SHP77 treated with DMSO at 0.1 percent for 48 hours (cell line): ENCODE results near the gene KAZN.

Experiments used
- DNase-seq: peaks from one replicate; lab custom pipeline; 2025; lab: John Stamatoyannopoulos, UW

KAZN gene

GRCh38 chr1:14794136-14794768 is 195.8 kb downstream of the KAZN start:
- DNase-seq, result no peak

DNA sequence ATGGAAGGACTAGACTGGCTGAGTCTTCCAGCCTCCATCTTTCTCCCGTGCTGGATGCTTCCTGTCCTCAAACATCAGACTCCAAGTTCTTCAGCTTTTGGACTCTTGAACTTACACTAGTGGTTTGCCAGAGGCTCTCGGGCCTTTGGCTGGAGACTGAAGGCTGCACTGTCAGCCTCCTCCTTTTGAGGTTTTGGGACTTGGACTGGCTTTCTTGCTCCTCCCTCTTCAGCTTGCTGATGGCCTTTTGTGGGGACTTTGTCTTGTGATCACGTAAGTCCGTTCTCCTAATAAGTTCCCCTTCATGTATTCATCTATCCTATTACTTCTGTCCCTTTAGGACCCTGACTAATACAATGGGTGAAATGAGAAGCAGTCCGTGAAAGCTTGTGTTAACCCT is 196.4 kb downstream of the KAZN start:
- no peak for DNase-seq

GRCh38 chr1:14795589-14795988 is 197.1 kb downstream of the KAZN start:
- no peak for DNase-seq

- DNase-seq, result no peak
Measured at GRCh38 chr1:14800014-14800413, 201.5 kb downstream of the KAZN start.

GRCh38 chr1:14800500-14801076 is 202.1 kb downstream of the KAZN start:
- DNase-seq, result no peak

- no peak for DNase-seq
Measured at GRCh38 chr1:14803002-14803789, 204.7 kb downstream of the KAZN start.

- no peak for DNase-seq
Measured at GRCh38 chr1:14804626-14805025, 206.1 kb downstream of the KAZN start.

DNA sequence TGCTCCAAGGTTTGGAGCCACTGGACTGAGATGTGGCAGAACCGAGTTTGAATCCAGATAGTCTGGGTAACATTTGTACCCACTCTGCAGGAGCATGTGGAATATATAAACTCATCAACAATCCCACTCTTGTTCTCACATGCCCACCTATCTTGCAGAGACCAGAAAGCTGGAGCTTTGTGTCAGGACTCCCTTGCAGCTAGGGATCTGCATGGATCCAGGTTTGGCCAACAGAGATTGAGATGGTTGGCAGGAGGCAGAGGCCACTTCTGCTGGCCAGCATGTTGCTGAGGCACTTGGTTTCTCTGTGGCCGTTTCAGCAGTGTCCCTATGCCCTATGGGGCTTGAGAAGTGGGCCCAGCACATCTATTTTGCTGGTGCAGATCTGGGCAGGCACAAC is 208.3 kb downstream of the KAZN start:
- no peak for DNase-seq

DNA sequence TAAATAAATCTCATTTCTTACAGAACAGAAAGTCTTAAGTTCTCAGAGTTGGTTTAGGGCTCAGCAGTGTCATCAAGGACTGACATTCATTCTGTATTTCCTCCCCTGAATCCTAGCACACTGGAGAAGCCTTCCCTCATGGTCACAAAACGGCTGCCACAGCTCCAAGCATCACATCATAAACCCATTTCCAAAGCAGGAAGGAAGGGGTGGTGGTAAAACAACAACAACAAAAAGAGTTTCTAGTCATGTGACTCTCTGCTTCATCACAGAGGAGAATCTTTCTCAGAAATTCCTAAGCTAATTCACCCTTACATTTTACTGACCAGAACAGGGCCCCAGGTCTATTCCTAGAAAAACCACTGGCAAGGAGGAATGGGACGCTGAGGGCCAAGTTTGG is 210.3 kb downstream of the KAZN start:
- DNase-seq, result no peak

DNA sequence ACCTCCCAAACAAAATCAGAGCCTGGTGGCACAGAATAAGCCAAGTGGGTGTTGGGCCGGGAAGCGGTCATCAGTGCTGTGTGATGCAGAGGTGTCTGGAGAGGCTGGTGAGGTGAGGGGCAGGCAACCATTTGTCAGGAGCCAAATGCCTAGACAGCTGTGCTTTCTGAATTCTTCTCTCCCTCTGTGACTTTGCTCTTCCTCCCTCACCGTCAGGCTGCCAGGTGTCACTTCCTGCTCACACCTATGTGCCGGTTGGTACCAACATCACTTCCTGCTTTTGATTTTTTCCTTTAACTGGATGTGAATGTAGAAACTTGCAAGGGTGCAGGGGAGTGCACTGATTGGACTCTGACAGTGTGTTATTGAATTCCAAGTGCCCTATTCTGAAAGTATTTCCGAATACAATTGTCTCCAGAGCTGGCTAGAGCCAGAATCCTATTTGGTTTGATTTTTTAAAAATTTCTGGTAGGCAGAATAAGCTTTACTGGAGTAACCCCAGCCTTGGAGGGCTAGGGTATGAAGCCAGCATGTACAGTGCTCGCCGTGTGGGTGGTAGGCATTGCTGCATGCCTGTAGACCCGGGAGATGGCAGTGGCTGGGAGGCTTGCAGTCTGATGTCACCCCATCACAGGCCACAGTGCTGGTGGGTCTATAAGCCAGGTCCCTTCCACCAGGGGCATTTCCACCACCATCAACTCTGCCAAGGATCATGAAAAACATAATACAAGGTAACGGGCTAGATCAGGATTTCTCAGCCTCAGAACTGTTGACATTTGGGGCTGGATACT is 210.9 kb downstream of the KAZN start:
- DNase-seq, result no peak

DNA sequence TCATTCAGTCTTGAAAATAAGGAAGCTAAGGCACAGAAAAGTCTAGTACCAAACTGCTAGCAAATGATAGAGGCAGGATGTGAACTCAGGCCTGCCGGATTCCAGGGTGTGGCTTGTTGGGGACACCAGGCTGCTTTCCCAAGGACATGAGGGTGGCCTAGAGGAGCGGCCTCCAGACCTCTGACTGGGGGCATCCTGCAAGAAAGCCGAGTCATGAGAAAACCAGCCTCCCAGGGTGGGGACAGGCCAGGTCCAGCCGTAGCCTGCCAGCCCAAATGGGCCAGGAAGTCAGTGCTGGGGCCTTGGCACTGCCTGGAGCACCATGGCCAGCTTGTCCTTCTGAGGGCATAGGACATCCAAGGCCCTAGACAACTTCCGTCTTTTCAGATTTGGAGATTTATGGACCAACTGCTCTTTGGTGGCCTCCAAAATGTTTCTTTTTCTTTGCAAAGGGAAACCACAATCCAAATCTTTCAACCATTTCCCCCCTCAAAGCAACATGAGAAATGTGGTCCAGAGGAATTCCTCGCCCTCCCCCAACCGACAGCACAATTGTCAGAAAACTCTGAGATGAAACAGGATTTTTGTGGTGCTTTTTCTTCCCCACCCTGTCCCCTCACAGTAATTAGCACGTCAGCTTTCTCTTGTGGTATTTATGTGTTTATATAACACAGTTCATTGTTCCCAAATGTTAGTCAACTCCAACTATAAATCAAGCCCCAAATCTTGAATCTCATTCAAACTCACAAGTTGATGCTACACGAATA is 212.3 kb downstream of the KAZN start:
- DNase-seq, result no peak

GRCh38 chr1:14811573-14811972 is 213.1 kb downstream of the KAZN start:
- DNase-seq, result no peak

DNA sequence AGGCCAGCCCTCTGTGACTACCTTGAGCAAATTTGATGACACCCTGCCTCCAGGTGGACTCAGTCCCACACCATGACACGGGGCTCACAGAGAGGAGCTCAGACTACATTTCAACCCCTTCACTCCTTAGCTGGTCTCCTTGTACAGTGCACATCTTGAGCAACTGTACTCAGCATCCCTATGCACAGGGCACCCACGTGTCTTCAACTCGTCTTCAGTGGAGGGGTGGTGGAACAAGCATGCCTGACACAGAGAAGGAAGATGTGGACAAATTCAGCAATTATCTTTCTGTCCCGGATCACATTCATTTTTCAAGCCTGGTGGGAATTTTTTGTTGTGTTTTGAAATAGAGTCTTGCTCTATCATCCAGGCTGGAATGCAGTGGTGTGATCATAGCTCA is 213.7 kb downstream of the KAZN start:
- no peak for DNase-seq

GRCh38 chr1:14815175-14815877 is 216.8 kb downstream of the KAZN start:
- DNase-seq, result no peak

- DNase-seq, result no peak
Measured at GRCh38 chr1:14817223-14818170, 219.0 kb downstream of the KAZN start.

DNA sequence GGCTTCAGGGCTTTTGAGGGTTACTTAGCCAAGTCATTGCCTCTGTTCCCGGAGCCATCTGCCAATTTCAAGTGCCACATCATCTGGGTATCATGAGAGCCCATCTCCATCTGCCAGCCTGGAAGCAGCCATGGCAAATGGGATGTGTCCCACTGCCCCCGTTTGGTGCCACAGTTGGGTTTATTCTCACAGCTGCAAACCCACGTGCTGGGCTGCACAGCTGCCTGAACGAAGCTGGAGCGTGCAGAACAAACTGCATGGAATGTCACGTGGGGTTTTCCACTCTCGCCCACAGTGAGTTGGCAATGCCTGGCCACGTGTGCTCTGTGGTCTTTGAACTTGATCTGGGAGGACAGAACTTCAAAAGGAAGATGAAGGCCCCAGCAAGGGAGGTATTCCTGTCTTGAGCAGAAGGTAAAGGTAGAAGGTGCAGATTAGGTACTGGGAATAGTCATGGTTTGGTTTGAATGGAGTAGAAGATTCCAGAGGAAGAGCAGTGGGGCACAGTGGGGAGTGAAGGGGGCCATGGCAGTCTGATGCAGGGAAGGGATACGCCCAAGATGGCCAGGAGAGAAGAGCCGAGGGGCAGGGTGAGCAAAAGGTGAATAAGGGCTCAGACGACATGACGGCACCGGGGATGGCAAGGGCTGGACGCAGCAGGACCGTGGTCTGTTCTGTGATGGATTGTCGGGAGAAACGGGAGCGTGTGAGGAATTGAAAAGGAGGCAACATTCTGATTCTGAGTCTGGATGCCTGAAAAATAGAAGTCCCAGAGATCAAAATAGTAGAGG is 222.0 kb downstream of the KAZN start:
- no peak for DNase-seq

DNA sequence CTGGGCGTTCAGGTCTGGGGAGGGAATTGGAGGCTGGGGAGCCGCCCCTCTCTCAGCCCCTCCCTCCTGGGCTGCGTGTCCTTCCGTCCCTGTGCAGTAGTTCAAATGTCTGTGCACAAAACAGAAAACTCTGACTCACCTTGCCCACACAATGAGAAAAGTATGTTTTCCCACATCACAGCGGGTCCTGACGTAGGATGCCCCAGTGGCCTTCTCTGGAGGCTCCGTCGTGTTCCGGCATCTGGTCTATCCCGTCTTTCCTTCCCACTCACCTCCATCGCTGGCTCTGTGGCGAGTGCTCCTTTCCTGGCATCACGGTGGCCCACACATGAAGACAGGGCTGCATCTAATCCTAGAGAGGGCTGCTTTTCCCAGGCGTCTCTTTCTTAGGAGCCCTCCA is 224.0 kb downstream of the KAZN start:
- no peak for DNase-seq

GRCh38 chr1:14822996-14823395 is 224.5 kb downstream of the KAZN start:
- no peak for DNase-seq

- DNase-seq, result no peak
Measured at GRCh38 chr1:14824314-14824915, 225.9 kb downstream of the KAZN start.
